HG03460 (cell line): ENCODE results near the gene C16orf54.
"Not testable (repeated sequence)": the region's sequence is repeated elsewhere in the genome, so short reads cannot be mapped to it uniquely, and the experiment has no call there.

ENCODE experiments used
- ATAC-seq: cut with Tn5 transposase; IDR thresholded peaks from one replicate; pipeline ENCODE4 v1.9.1; 2021; ENCODE audit not compliant: unreplicated experiment

Gene C16orf54

GRCh38 chr16:29745853-29746345, at the start of gene C16orf54:
TSS of gene C16orf54 (minus strand) at chr16:29745990. CDS start at chr16:29744951, 1,039 bp downstream.
- ATAC-seq: peak; percentile 78

GRCh38 chr16:29794231-29794710, 48.5 kb upstream of the C16orf54 start:
- ATAC-seq: no peak

- ATAC-seq: not testable (repeated sequence)
These were observed 47.4 kb upstream of the C16orf54 start for GRCh38 chr16:29793153-29793552.

GRCh38 chr16:29791845-29792807, 46.3 kb upstream of the C16orf54 start:
- ATAC-seq: no peak

- peak; percentile 24 for ATAC-seq
These were observed 45.4 kb upstream of the C16orf54 start for GRCh38 chr16:29790949-29791844.

- peak; percentile 87 for ATAC-seq
These were observed 44.6 kb upstream of the C16orf54 start, which contains the start of gene KIF22 for GRCh38 chr16:29790183-29790948. TSS of gene KIF22 (plus strand) at chr16:29790751. CDS start at chr16:29790760, 9 bp downstream.

GRCh38 chr16:29789775-29790182, 44.0 kb upstream of the C16orf54 start:
- ATAC-seq: peak; percentile 6

- ATAC-seq: not testable (repeated sequence)
These were observed 41.4 kb upstream of the C16orf54 start for GRCh38 chr16:29787155-29787554.

- ATAC-seq: no peak
These were observed 39.2 kb upstream of the C16orf54 start for GRCh38 chr16:29784901-29785500.

- ATAC-seq: no peak
These were observed 38.4 kb upstream of the C16orf54 start for GRCh38 chr16:29784157-29784556.

- ATAC-seq: not testable (repeated sequence)
These were observed 37.5 kb upstream of the C16orf54 start for GRCh38 chr16:29783094-29783953.

- ATAC-seq: no peak
These were observed 33.7 kb upstream of the C16orf54 start for GRCh38 chr16:29779474-29779873.

GRCh38 chr16:29777576-29778350, 32.0 kb upstream of the C16orf54 start, which contains the start of gene ZG16:
TSS of gene ZG16 (plus strand) at chr16:29778256. CDS start at chr16:29779267, 1,011 bp downstream.
- ATAC-seq: no peak

GRCh38 chr16:29775742-29776408, 30.1 kb upstream of the C16orf54 start:
- ATAC-seq: no peak

- no peak for ATAC-seq
These were observed 28.9 kb upstream of the C16orf54 start for GRCh38 chr16:29774730-29775129.

- ATAC-seq: not testable (repeated sequence)
These were observed 26.5 kb upstream of the C16orf54 start for GRCh38 chr16:29772330-29772729.

- ATAC-seq: no peak
These were observed 24.6 kb upstream of the C16orf54 start for GRCh38 chr16:29770250-29770929.
